Posterior vena cava (tissue), 2 donors: Measurements from ENCODE around the gene C18orf63. TPM values are rescaled to one million over a fixed set of nuclear protein-coding genes. Genes with fewer than 3 reads are reported as not detected.

Source experiments
- DNase-seq: peaks from one replicate; pipeline ENCODE4 v3.0.0-alpha.2; 2020; ENCODE audit warnings: low spot score
- intact Hi-C, 2 donors: fragments of 100-400 bp; cut with DNase I; formaldehyde crosslinking; loops; one replicate each; pipeline versions ENCODE4 v1.14.1 to v1.14.2; 2022 to 2023
- long read RNA-seq, 2 donors: library from polyadenylated mRNA; unstranded; transcript quantifications; one replicate each; pipeline ENCODE4 v2.0.0, GENCODE V29; 2020 to 2021
- total RNA-seq, 2 donors: library from RNA; stranded (reverse); fragmentation: NEBNext Ultra II Directional; extraction: Animal tissue kit (Norgen Biotek cat#: 25700); gene quantifications; one replicate each; pipeline ENCODE4 v1.2.1, GENCODE V29; 2021
- donor health status: DM: yes; HTN: yes; CAD: no.
- donor health status: DM: yes; HTN: yes; CAD: no.

C18orf63 gene
- total RNA-seq: not detected
- long read RNA-seq, donor 1: 0 reads
- long read RNA-seq, donor 2: 0 reads

- DNase-seq: no peak
- intact Hi-C loops: no loop called here
These were observed at the start of gene C18orf63 for GRCh38 chr18:74315464-74316256. Gene C18orf63, plus strand, starts transcription at chr18:74315839. Its CDS starts 2,027 bp downstream, at chr18:74317866.

GRCh38 chr18:74266161-74266560 lies 49.5 kb upstream of the C18orf63 start:
- no peak for DNase-seq

GRCh38 chr18:74268175-74268574 lies 47.5 kb upstream of the C18orf63 start:
- intact Hi-C loops: no loop called here
- DNase-seq: no peak

More at GRCh38 chr18:74266161-74266560, 49.5 kb upstream of the C18orf63 start:
- intact Hi-C loops: no loop called here

- intact Hi-C loops: no loop called here
- DNase-seq: no peak
These were observed 46.6 kb upstream of the C18orf63 start for GRCh38 chr18:74268933-74269620.

- no peak for DNase-seq
- intact Hi-C loops: no loop called here
These were observed 44.0 kb upstream of the C18orf63 start for GRCh38 chr18:74271635-74272034.

GRCh38 chr18:74273394-74273793 lies 42.2 kb upstream of the C18orf63 start:
- DNase-seq: no peak
- intact Hi-C loops: no loop called here

GRCh38 chr18:74274700-74275099 lies 40.9 kb upstream of the C18orf63 start:
- intact Hi-C loops: no loop called here
- no peak for DNase-seq

- intact Hi-C loops: no loop called here
These were observed 39.9 kb upstream of the C18orf63 start for GRCh38 chr18:74275736-74276135.

GRCh38 chr18:74276609-74277008 lies 39.0 kb upstream of the C18orf63 start:
- intact Hi-C loops: no loop called here
- no peak for DNase-seq

More at GRCh38 chr18:74275736-74276135, 39.9 kb upstream of the C18orf63 start:
- DNase-seq: no peak

- DNase-seq: no peak
- intact Hi-C loops: no loop called here
These were observed 38.3 kb upstream of the C18orf63 start for GRCh38 chr18:74277296-74277695.

- no peak for DNase-seq
- intact Hi-C loops: no loop called here
These were observed 37.6 kb upstream of the C18orf63 start for GRCh38 chr18:74278058-74278457.

- intact Hi-C loops: no loop called here
- no peak for DNase-seq
These were observed 36.7 kb upstream of the C18orf63 start for GRCh38 chr18:74278983-74279382.

GRCh38 chr18:74281011-74281979 lies 34.3 kb upstream of the C18orf63 start:
- intact Hi-C loops: no loop called here
- DNase-seq: no peak

GRCh38 chr18:74281980-74282754 lies 33.5 kb upstream of the C18orf63 start:
- intact Hi-C loops: no loop called here
- DNase-seq: no peak

- intact Hi-C loops: no loop called here
- no peak for DNase-seq
These were observed 32.7 kb upstream of the C18orf63 start for GRCh38 chr18:74282755-74283554.

GRCh38 chr18:74283646-74284045 lies 32.0 kb upstream of the C18orf63 start:
- intact Hi-C loops: no loop called here
- DNase-seq: no peak

GRCh38 chr18:74284191-74284979 lies 31.3 kb upstream of the C18orf63 start:
- intact Hi-C loops: no loop called here
- DNase-seq: no peak
